HG03095 (cell line): ENCODE results near the gene AKAP8L.
"Not testable (repeated sequence)": the region's sequence is repeated elsewhere in the genome, so short reads cannot be mapped to it uniquely, and the experiment has no call there.

Source experiments
- ATAC-seq: cut with Tn5 transposase; IDR thresholded peaks from one replicate; pipeline ENCODE4 v1.9.1; 2021; ENCODE audit warnings: moderate library complexity; ENCODE audit not compliant: unreplicated experiment

AKAP8L gene

DNA sequence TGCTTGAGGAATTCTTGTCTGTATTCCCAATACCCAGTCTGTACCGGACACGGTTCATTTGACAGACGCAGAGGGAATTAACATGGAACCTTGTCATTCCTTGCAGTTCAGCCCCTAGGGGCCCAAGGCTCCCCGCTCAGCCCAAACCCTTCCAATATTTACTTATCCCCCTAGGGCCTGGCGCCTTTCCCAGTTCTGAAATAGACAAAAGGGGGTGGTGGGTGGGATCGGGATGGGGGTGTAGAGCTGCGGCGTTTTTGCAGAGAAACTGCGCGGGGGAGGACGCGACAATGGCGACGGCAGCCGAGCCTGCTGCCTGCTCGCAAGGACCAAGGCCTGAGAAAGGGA is 583 bp downstream of the AKAP8L start:
- ATAC-seq, result no peak

DNA sequence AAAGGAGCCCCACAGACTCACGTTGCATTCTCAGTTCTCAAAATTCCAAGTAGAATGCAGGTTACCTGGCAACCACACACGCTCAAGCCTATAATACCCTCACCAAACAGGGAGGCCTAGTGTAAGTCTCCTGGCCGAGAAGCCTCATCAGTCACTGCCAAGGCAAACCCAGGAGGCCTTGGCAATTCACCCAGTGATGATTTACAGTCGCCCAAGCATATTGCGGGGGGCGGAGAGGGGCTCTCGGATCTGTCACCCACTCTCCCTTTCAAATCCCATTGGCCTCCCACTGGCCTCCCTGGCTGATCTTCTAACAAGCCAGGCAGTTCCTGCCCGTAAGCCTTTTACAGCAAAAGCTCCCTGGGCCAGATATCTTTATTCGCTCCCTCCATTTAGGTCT is 1.1 kb downstream of the AKAP8L start:
- ATAC-seq, result no peak

DNA sequence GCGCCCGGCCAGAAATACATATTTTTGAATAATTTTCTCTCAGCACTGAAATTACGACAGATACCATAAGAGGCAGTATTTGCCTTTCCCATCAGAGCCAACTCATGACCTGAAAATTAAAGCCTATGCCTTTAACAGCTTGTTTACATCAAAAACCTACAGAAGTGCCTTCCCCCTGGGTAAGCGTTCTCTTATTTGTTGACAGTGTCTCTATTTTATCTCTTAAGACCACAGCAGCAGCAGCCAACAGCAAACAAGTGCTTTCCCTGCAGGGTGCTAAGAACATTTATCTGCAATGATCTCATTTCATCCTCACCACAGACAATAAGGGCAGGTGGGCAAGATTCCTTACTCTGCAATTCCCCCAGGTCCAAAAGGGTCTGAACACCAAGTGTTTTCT is 6.0 kb downstream of the AKAP8L start:
- no peak for ATAC-seq

DNA sequence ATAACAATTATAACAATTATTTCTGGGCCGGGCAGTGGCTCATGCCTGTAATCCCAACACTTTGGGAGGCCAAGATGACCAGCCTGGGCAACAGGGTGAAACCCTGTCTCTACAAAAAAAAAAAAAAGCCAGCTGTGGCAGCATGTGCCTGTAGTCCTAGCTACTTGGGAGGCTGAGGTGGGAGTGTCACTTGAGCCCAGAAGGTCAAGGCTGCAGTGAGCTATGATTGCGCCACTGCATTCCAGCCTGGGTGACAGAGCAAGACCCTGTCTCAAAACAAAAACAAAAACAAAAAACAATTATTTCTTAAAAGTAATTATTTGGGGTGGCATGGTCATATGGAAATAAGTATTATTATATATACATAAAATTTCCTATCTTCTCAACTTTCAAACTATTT is 7.4 kb downstream of the AKAP8L start:
- ATAC-seq, result not testable (repeated sequence)

DNA sequence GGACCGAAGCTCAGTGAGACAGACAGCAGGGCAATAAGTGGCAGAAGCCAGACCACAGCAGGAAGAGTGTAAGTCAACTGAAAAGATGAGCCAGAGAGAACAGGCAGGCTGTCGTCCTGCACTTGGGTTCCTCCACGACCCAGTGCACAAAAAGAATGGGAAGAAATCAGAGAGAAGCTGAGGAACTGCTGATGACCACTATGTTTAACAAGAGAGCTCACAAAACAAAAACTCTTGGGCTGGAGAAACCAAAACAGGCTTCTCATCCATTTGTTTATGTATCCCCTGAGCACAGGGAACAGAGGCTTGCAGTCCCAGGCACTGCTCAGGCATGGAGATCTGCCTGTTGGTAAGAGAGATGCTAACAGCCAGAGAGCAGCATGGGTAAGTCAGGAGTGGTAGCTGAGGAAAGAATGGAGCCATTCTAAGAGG is 14.0 kb downstream of the AKAP8L start:
- no peak for ATAC-seq

DNA sequence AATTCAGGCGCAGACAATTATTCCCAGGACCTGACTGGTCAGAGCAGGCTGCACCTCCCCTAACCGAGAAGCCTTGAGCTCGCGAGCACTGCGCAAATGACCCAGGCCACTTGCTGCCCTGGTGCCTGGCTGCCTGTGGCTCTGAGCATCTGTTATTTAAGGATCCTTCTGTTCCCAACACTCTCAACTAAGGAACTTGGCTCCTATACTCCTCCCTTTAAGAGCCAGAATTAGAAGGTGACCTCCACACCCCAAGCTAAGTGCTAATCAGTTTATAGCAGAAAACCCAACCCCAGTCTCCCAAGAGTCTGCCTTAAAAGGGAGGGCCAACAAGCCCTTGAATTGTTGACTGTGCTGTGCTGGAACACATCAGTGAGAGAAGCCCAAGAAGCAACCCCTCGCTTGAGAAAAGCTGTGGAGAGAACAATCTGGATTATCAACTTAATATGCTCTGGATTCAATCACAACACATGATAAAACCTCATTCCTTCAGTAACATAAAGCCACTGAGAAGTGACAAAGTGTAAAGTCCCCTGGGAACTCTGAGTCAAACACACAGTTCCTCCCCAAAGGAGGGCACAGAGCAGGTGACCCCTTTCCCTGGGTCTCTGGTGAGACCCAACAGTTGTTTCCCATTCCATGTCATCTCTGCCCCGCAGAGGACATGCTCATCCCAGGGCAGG is 14.6 kb downstream of the AKAP8L start:
- no peak for ATAC-seq

DNA sequence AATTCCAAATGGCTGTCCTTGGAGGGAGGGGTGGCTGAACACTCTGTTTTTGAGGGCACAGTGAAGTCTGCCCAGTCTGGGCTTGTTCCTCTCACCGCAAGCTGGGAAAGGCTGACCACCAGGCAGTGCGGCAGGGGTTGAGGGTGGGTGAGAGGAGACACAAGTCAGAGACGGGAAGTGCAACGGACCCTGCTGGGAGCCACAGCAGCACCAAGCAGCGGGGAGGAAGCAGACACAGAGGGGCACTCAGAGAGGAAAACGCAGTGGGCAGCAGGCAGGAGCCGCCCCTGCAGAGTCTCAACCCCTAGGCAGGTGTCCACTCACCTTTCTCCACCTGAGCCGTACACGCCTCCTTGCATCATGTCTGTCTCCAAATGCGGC is 15.6 kb downstream of the AKAP8L start:
- ATAC-seq, result no peak

DNA sequence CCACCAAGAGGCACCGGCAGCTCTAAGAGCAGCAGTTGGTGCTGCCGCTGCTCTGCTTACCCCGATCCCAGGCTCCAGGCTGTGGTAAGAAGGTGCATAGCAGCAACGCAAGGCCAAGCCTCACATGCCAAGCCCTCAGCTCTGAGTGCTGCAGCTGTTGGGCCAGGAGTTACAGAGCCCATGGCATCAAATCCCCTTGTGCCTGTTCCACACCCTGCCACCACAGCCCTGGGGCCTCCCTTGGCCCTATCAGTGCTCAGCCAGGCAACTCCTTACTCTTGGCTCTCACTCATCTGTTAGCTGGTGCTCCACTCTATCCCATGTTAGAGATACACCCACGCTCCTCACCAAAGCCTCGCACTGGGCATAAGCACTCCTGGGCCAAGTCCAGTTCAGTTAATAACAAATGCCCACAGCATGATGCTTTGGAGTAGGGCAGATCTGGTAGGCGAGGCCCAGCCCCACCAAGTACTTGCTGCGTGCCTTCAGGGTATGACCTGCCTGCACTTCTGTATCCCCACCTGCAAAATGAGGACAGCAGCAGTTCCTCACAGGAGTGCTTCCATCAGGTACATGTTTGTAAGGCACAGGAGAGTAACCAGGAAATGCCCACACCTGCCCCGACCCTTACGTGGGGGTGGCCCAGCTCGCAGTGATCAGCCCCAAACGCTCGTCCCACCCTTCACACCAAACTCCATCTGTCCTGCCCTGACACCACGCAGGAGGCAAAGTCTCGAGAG is 16.2 kb downstream of the AKAP8L start:
- no peak for ATAC-seq

DNA sequence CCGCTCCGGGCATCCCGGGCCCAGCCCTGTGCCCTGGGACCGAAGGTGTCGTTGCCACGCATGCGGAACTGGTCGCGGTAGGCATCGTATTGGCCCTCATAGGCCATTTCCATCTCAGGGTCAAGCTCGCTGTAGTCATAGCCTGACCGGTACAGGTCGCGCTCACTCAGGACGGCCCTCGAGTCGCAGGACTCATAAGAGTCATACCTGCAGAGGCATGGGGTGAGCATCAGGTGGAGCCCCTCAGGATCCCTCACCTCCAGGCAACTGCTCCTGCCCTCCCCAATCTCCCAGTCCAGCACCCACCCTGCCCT is 17.4 kb downstream of the AKAP8L start:
- no peak for ATAC-seq

DNA sequence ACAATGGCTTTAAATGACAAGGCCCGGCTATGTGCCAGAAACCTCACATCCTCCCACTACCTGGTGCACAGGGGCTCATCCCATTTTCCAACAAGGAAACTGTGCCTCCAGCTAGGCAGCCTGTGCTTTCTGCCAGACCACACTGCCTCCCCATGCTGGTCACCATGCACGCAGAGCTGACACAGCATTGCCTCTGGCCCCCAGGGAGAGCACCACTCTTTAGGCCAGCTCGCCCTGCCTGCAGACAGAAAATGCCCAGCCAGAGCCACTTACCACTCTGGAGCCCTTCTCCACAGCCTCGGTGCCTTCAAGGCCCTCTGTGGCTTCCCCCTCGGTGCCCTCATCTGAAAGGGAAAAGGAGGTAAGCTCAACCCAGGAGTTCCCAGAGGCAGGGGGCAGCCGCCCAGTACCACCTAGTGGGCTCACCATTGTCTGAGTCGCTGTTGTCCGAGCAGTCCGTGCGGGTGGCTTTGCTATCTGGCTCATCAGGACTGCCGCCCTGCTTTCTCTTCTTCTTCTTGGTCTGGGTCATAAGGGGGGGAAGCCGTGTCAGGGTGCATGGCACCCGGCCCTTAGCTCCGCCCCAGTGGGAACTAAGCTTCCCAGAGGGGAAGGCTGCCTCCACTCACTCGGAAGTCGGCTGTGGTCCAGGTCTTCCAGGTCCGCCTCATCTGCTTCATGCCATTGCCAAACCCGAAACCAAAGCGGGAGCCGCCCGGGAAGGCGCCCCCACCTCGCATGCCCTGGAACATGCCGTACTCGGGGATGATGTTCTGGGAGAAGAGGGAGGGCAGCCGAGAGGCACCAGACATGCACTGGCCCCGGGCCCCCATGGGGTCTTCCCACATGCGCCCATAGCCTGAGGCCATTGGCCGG is 18.0 kb downstream of the AKAP8L start:
- no peak for ATAC-seq

DNA sequence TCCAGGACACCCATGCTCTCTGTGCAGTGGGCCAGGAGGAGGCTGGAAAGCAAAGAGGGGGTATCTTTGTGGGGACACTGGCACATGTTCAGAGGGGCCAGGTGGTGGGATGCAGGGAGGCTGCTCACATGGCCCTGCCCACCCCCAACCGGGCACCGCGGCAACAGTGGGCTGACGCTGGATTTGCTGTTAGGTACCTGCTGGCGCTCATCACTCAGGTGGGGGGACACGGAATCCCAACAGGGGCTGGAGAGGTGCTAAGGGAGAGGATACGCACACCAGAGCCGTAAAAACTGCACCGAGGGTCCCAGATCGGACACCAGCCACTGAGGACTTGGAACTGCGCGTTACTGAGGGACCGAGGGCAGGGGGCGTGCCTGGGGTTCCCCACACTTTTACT is 19.2 kb downstream of the AKAP8L start:
- no peak for ATAC-seq

DNA sequence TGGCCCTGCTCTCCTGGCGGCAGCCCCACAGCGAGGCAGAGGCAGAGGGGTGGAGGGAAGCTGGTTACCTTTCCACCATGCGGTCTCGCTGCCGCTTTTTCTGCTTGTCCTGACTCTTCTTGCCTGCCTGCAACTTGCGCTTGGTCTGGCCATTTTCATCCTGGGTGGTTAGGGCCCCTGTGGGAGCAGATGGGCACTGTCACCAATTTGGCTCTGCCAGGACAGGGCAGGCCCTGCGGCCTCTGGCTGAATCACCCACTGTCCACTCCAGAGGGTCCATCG is 19.6 kb downstream of the AKAP8L start:
- no peak for ATAC-seq

DNA sequence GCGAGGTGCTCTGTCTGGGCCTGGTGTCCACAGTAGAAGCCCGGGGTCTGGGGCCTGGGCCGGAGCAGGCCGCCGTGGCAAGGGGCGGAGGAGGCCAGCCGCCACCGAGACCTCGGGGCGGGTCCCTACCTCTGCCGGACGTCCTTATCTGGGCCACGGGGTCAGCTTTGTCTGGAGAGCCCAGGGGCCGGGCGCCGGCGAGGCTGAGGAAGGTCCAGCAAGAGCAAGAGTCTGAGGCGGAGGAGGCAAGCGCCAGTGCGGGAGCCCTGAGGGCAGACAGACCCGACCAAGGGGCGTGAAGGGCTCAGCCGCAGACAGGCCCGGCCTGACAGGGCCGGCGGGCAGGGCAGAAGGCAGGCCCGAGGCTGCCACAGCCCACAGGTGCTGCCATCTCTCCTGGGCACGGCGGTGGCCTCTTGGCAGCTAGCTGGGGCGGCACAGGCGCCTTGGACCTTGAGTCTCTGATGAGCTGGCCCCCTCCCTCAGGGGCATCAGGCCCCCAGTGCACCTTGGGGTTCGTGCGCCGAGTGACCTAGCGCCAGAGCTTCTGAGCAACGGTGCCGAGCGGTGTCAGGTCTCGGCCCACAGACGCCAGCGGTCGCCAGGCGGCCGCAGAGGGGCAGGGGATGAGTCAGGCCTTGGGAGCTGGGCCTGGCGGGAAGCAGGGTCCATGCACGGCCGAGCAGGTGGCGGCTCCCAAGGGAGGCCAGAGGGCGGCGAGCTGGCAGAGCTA is 20.1 kb downstream of the AKAP8L start:
- no peak for ATAC-seq

DNA sequence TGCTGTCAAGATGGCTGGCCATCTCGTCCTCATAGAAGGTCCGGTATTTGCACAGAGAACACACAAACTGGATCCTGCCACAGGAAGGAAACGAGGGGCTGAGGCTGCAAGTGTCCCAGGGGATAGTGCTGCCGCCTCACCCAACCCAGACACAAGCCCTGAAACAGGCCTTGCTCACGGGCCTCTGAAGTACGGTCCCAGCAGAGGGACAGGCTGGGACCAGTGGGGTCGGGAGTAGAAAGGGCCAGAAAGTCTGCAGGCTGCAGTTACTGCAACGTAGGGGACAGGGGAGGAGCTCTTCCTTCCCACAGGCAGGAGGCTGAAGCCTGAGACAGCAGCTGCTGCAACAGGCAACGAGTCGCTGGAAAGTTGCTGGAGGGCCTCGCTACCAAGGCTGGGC is 21.0 kb downstream of the AKAP8L start:
- ATAC-seq, result no peak

DNA sequence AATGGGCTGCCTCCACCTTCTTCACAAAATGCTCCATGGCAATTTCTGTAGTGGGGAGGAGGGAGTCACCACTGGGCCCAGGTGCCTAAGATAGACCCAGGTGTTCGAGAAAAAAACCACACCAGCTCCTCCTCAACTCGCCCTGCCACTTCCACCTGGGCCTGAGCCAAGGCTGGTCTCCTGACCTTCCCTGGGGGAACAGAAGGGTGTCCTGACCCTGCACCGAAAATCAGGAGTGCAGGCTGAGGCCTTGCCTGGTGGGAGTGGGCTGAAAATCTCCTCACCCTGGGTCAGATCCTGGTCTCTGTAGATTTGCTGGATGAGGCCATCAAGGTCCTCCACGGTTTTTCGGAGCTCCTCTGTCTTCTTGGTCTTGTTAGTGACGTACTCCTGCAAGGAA is 21.6 kb downstream of the AKAP8L start:
- ATAC-seq, result no peak

DNA sequence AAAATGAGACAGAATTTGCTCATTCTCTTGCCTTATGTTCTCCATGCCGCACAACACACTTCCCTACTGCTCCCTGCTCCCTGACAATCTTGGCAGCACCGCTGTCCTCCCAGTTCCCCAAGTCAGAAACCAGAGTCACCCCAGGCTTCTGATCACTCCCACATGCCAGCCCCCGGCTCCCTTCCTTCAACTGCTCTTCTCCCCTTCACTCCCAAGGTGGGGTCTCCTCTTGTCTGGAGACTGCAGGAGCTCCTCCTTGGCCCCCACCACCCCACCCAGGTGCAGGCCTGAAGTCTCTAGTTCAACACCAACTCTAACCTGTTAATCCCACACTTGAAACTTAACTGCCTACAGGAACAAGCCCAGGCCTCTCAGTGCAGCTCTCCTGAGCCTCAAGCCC is 22.4 kb downstream of the AKAP8L start:
- ATAC-seq, result no peak

DNA sequence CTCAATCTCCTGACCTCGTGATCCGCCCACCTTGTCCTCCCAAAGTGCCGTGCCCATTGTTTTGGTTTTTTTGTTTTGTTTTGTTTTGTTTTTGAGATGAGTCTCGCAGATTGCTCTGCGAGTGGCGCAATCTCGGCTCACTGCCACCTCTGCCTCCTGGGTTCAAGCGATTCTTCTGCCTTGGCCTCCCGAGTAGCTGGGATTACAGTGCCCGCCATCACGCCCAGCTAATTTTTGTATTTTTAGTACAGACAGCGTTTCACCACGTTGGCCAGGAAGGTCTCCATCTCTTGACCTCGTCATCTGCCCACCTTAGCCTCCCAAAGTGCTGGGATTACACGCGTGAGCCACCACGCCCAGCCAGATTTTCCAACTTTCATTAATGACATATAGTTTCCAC is 23.5 kb downstream of the AKAP8L start:
- ATAC-seq, result not testable (repeated sequence)

DNA sequence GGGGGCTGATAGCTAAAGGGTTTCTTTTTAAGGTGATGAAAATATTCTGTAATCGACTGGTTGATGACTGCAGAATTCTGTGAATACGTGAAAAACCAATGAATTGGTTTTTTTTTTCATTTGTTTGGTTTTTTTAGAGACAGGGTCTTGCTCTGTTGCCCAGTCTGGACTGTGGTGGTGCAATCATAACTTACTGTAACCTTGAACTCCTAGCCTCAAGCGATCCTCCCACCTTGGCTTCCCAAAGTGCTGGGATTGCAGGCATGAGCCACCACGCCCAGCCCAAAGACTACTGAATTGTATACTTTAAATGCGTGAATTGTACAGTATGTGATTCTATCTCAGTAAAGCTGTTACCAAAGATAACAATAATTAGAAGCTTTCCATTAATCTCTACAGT is 24.4 kb downstream of the AKAP8L start:
- no peak for ATAC-seq

DNA sequence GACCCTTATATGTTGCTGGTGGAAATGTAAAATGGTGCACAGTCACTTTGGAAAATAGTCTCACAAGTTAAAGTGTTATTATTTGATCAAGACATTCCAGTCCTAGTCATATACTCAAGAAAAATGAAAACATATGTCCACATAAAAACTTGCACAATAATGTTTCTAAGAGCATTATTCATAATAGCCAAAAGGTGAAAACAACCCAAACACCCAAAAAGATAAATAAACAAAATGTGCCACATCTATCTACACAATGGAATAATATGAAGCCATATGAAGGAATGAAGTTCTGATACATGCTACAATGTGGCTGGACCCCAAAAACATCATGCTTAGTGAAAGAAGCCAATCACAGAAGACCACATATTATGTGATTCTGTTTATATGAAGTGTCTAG is 24.8 kb downstream of the AKAP8L start:
- ATAC-seq, result no peak

DNA sequence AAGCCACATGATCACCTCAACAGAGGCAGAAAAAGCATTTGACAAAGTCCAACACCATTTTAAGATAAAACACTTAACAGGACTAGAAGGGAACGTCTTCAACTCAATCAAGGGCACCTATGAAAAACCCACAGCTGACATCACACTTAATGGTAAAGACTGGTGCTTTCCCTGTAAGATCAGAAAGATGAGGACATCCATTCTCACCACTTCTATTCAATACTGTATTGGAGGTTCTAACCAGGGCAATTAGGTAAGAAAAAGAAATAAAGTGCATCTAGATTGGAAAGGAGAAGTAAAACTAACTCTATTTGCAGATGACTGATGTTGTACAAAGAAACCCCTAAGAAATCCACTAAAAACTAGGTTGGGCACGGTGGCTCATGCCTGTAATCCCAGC is 28.0 kb downstream of the AKAP8L start:
- no peak for ATAC-seq

DNA sequence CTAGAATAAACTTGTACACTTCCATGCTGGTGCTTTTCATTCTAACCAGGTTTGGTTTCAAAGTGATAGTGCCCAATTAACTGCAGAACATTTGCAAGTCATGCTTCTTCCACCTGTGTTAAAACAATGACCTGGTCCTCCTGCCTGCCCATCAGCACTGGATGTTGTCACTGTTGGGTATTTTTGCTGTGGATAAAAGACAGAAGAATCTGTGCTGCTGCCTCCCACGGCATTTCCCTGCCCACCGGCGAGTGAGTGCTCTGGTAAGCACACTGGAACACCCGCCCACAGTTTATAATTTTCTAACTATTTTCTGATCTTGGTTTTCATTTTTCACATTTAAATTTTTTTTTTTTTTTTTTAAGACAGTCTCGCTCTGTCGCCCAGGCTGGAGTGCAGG is 36.9 kb downstream of the AKAP8L start:
- no peak for ATAC-seq

DNA sequence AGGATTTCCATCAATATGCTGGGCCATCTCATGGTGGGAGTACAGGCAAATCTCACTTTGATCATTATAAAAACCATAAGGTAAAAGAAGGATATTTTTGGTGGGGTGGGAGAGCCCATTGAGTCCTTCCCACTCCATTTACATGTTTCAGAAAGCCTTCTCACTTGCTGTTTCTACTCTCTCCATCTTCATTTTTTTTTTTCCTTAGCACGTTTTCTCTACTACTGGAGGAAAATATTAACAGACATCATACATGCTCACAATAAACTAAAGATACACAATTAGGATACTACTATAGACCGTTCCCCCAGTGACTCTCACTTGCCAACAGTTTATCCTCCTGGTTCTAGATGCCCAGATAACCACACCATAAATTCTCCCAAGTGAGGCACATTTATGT is 37.4 kb downstream of the AKAP8L start:
- no peak for ATAC-seq
